ENCODE data around the gene TBC1D8.

Gene TBC1D8

GRCh38 chr2:101113441-101114267 is 37.5 kb downstream of the TBC1D8 start:
- Mint-ChIP-seq H3K9me3 (ENCODE audit: low read depth) (no peaks in the 10 kb centered on the region), H3K4me1 (ENCODE audit: low read depth) (no peaks in the 10 kb centered on the region), H3K27ac (no peak overlapping the region), H3K4me3 (no peak overlapping the region), H3K27me3 (no peaks in the 10 kb centered on the region), H3K36me3 (no peaks in the 10 kb centered on the region)

DNA sequence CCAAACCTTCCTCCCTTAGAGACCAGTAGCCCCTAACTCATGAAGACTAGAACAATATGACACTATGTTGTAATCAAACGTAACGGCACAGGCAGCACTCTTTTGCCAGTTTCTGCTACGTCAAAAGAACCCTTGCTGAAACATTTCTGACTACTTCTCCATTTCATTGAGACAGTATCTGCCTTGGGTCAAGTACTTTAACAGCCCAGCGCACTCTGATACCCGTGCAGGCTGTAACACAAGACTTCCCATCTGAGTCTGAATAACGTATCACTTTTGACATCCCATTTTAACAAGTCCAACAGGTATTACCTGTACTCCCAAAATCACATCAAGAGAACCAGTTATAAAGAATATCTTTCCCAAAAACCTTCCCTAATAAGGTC is 38.4 kb downstream of the TBC1D8 start:
- H3K36me3 Mint-ChIP-seq = no peaks in the 10 kb centered on the region
- no peaks in the 10 kb centered on the region for H3K27me3 Mint-ChIP-seq
- H3K9me3 Mint-ChIP-seq (ENCODE audit: low read depth) = no peaks in the 10 kb centered on the region
- no peak overlapping the region for H3K27ac Mint-ChIP-seq
- H3K4me3 Mint-ChIP-seq = no peak overlapping the region
- H3K4me1 Mint-ChIP-seq (ENCODE audit: low read depth) = no peaks in the 10 kb centered on the region

- H3K4me1 Mint-ChIP-seq (ENCODE audit: low read depth) = no peaks in the 10 kb centered on the region
- no peaks in the 10 kb centered on the region for H3K9me3 Mint-ChIP-seq (ENCODE audit: low read depth)
- H3K27ac Mint-ChIP-seq = no peak overlapping the region
- H3K36me3 Mint-ChIP-seq = no peaks in the 10 kb centered on the region
- H3K27me3 Mint-ChIP-seq = no peaks in the 10 kb centered on the region
- no peak overlapping the region for H3K4me3 Mint-ChIP-seq
Measured at GRCh38 chr2:101111917-101112771, 39.0 kb downstream of the TBC1D8 start.

DNA sequence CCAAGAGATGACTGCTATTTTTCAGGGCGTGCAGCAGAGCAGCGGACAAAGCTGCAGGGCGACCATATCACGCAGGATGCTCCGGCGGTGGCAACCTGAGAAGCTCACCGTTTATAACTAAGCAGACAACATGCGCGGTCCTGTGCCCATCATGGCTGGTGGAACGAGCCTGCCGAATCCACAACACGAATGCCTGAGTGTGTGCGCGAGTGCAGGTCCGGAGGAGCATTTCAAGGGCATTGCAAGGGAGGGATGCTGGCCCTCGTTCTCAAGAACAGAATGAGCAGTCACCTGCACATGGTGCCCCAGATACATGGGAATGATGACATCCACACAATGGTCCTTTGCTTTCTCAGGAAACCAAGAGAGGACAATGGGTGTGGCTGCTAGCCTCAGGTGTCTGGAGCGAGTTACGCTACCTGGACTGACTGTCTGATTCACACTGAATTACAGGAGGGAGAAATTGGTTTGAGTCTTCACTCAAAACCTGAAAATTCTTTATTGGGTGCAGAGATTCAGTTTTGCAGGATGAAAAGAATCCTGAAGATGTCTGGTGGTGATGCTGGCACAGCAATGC is 39.8 kb downstream of the TBC1D8 start:
- H3K4me1 Mint-ChIP-seq (ENCODE audit: low read depth) = no peaks in the 10 kb centered on the region

GRCh38 chr2:101109451-101110118 is 41.6 kb downstream of the TBC1D8 start:
- Mint-ChIP-seq H3K4me3 (no peak overlapping the region), H3K27ac (no peak overlapping the region), H3K4me1 (ENCODE audit: low read depth) (no peaks in the 10 kb centered on the region), H3K36me3 (no peaks in the 10 kb centered on the region), H3K27me3 (no peaks in the 10 kb centered on the region), H3K9me3 (ENCODE audit: low read depth) (no peaks in the 10 kb centered on the region)

More for the DNA sequence above, 39.8 kb downstream of the TBC1D8 start:
- no peaks in the 10 kb centered on the region for H3K36me3 Mint-ChIP-seq
- H3K27ac Mint-ChIP-seq = no peak overlapping the region
- H3K27me3 Mint-ChIP-seq = no peaks in the 10 kb centered on the region
- H3K9me3 Mint-ChIP-seq (ENCODE audit: low read depth) = no peaks in the 10 kb centered on the region
- H3K4me3 Mint-ChIP-seq = no peak overlapping the region

GRCh38 chr2:101108357-101108756 is 42.8 kb downstream of the TBC1D8 start:
- Mint-ChIP-seq H3K27ac (no peak overlapping the region), H3K4me3 (no peak overlapping the region), H3K9me3 (ENCODE audit: low read depth) (no peaks in the 10 kb centered on the region), H3K27me3 (no peaks in the 10 kb centered on the region), H3K4me1 (ENCODE audit: low read depth) (no peaks in the 10 kb centered on the region), H3K36me3 (no peaks in the 10 kb centered on the region)

GRCh38 chr2:101107241-101107640 is 43.9 kb downstream of the TBC1D8 start:
- H3K27ac Mint-ChIP-seq = no peak overlapping the region
- H3K36me3 Mint-ChIP-seq = peaks cover 2% of the 10 kb centered on the region
- no peaks in the 10 kb centered on the region for H3K27me3 Mint-ChIP-seq
- H3K4me3 Mint-ChIP-seq = no peak overlapping the region
- no peaks in the 10 kb centered on the region for H3K4me1 Mint-ChIP-seq (ENCODE audit: low read depth)
- no peaks in the 10 kb centered on the region for H3K9me3 Mint-ChIP-seq (ENCODE audit: low read depth)

DNA sequence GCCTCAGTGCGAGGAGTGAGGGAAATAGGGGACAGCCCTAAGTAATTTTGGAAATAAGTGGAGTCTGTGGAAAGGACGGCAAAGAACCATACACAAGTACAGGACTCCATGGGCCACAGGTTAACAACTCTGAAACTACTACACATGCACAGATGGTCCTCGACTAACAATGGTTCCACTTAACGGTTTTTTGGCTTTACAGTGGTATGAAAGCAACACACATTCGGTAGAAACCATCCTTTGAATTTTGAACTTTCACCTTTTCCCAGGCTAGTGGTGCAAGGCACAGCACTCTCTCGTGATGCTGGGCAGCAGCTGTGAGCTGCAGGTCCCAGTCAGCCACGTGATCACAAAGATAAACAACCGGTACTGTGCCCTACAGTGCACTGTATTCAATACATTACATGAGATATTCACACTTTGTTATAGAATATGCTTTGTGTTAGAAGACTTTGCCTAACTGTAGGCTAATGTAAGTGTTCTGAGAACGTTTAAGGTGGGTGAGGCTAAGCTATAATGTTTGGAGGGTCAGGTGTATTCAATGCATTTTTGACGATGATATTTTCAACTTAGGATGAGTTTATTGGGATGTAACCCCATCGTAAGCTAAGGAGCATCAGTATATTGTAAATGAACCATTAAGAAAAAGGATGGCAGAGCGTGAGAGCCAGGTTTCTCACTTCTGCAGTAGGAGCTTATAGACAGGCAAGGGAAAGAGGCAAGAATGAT is 44.6 kb downstream of the TBC1D8 start:
- no peak overlapping the region for H3K27ac Mint-ChIP-seq
- H3K4me3 Mint-ChIP-seq = no peak overlapping the region
- H3K36me3 Mint-ChIP-seq = peaks cover 2% of the 10 kb centered on the region
- H3K4me1 Mint-ChIP-seq (ENCODE audit: low read depth) = no peaks in the 10 kb centered on the region
- H3K27me3 Mint-ChIP-seq = no peaks in the 10 kb centered on the region
- no peaks in the 10 kb centered on the region for H3K9me3 Mint-ChIP-seq (ENCODE audit: low read depth)

DNA sequence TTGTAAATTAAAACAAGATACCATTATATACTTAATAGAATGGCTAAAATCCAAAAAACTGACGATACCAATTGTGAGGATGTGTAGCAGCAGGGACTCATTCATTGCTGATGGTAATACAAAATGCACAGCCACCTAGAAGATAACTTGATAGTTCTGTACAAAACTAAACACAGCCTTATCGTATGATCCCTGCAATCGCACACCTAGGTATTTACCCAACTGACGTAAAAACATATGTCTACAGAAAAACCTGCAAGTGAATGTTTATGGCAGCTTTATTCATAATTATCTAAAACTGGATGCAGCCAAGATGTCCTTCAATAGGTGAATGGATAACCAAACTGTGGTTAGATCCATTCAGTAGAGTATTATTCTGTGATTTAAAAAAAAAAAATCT is 45.5 kb downstream of the TBC1D8 start:
- H3K4me1 Mint-ChIP-seq (ENCODE audit: low read depth) = no peaks in the 10 kb centered on the region
- peaks cover 5% of the 10 kb centered on the region for H3K36me3 Mint-ChIP-seq
- peaks cover 4% of the 10 kb centered on the region for H3K9me3 Mint-ChIP-seq (ENCODE audit: low read depth)
- no peaks in the 10 kb centered on the region for H3K27me3 Mint-ChIP-seq
- no peak overlapping the region for H3K4me3 Mint-ChIP-seq
- no peak overlapping the region for H3K27ac Mint-ChIP-seq

DNA sequence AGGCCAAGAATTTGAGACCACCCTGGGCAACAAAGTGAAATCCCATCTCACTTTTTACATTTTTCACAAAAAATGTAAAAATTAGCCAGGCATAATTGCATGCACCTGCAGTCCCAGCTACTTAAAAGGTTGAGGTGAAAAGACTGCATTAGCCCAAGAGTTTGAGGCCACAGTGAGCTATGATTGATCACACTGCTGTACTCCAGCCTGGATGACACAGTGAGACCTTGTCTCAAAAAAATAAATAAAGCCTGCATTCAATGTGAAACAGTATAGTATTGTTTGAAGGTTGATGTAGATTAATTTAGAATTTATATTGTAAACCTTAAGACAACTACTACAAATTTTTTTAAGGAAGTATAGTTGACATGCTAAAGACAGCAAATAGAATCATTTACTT is 53.5 kb downstream of the TBC1D8 start:
- Mint-ChIP-seq H3K4me1 (ENCODE audit: low read depth) (no peaks in the 10 kb centered on the region), H3K9me3 (ENCODE audit: low read depth) (peaks cover 16% of the 10 kb centered on the region), H3K4me3 (no peak overlapping the region), H3K27me3 (peaks cover 2% of the 10 kb centered on the region), H3K36me3 (peaks cover 11% of the 10 kb centered on the region), H3K27ac (no peak overlapping the region)

DNA sequence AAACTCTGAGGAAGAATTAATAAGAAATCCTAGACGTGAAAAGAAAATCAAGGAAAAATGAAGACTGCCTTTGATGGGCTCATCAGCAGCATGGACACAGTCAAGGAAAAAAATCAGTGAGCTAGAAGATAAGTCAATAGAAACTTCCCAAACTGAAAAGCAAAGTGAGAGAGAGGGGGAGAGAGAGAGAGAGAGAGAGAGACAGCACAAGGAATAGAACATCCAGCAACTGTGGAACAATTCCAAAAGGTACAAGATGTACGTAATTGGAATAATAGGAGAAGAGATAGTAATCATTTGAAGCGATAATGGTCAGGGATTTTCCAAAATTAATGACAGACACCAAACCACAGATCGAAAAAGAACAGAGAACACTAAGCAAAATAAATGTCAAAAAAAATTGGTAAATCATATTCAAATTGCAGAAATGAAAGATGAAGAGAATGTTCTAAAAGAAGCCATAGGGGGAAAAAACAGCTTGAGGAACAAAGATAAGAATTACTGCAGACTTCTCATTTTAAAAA is 54.5 kb downstream of the TBC1D8 start:
- Mint-ChIP-seq H3K36me3 (peaks cover 11% of the 10 kb centered on the region), H3K9me3 (ENCODE audit: low read depth) (peaks cover 16% of the 10 kb centered on the region), H3K4me1 (ENCODE audit: low read depth) (no peaks in the 10 kb centered on the region), H3K4me3 (no peak overlapping the region), H3K27me3 (peaks cover 2% of the 10 kb centered on the region), H3K27ac (no peak overlapping the region)

- Mint-ChIP-seq H3K9me3 (ENCODE audit: low read depth) (peaks cover 9% of the 10 kb centered on the region), H3K36me3 (peaks cover 6% of the 10 kb centered on the region), H3K27me3 (peaks cover 2% of the 10 kb centered on the region), H3K4me3 (no peak overlapping the region), H3K4me1 (ENCODE audit: low read depth) (no peaks in the 10 kb centered on the region), H3K27ac (no peak overlapping the region)
Measured at GRCh38 chr2:101094351-101094750, 56.8 kb downstream of the TBC1D8 start.

DNA sequence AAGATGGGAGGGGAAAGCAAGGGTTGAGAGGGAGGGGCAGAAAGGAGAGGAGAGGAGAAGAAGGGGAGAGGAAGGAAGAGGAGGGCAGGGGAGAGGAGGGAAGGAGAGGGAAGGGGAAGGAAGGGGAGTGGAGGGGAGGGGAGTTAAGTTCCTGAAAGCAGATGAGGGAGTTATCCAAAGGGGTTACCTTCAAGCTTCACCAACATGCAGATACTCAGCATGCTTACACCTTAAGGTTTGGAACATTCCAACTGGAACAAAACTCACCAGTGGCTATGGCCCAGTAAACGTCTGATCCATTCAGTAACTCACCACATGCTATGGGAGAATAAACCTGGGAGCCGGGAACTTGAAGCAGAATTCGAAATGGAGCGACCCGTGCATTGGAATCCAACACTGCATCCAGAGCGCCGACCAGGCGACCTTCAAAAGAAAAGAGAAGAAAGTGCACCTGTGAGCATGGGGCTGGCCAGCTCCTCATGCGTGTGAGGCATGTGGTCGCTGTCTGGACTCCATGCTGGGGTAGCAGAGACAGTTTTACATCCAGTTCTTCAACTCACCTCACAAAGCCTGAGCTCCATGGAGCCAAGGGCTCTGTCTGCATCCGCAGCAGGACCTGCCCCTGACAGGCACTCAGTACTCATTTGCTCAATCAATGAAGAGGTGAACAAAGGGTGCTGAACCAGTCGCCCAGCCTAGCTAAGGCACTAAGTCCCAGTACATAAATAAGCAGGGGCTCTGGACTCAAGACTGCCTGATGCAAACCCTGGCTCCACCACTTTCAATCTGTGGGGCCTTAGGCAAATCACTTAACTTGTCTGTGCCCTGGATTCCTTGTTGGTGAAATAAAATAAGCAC is 61.0 kb downstream of the TBC1D8 start:
- no peaks in the 10 kb centered on the region for H3K36me3 Mint-ChIP-seq
- H3K4me1 Mint-ChIP-seq (ENCODE audit: low read depth) = peaks cover 3% of the 10 kb centered on the region
- H3K27me3 Mint-ChIP-seq = peaks cover 2% of the 10 kb centered on the region
- H3K27ac Mint-ChIP-seq = no peak overlapping the region
- no peaks in the 10 kb centered on the region for H3K9me3 Mint-ChIP-seq (ENCODE audit: low read depth)
- no peak overlapping the region for H3K4me3 Mint-ChIP-seq
